ENCODE results near the gene AMOTL2.

GRCh38 chr3:134337071-134337482 is 37.2 kb downstream of the AMOTL2 start:
- TF ChIP-seq CTCF (IDR thresholded peaks at IDR 0.05; ENCODE audit: insufficient read depth, low read length) (no peak), POLR2AphosphoS5 (IDR thresholded peaks at IDR 0.05; ENCODE audit: low read depth) (no peak), REST (IDR thresholded peaks at IDR 0.05; ENCODE audit: insufficient replicate concordance, low read depth) (no peak)

All from HL-60 (cell line).